ENCODE measurements around the gene RREB1. TPM values are rescaled to one million over a fixed set of nuclear protein-coding genes. Genes with fewer than 3 reads are reported as not detected.

Gene RREB1
- total and polyA plus RNA-seq, 2 donors (not counting 3 experiments of a cell fraction or from before 2014, with no cell fraction given) = 3.7 to 33.0 TPM

DNA sequence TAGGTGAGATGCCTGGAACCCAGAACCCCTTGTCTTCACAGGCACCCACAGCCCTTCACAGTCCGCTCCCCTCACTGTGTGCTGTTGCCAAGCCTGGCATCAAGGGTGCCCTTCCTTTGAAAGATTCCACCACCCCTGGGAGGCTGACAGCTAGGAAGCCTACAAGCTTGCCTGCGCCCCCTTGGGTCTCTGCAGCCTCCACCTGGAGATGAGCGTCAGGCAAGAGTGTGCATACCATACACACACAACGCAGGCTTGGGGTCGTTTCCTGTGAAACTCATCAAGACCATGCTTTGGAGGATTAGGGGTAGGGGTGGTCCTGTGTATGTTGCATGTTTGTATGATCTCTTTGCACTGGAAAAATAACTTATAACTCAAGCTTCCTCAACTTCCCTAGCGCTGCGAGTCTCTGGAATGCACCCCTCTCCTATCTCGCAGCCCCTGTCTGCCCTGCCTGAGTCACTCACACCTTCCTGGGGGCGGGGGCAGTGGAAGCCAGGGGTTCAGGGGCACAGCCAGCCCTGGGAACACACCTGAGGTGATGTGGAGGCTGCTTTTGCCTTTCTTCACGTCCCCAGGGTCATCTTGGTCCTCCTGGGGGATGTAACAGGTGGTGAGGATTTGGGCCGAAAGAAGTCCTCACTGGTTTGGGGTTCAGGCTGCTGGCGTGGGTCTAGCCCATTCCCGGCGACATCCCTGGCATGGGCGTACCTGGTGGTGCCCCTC lies 138.1 kb downstream of the RREB1 start:
- no peak for DNase-seq (ENCODE audit: low read depth, low spot score)
- Histone ChIP-seq H4K20me1 (replicated peaks; ENCODE audit: control insufficient read depth, extremely low read depth, insufficient read depth, low read length) (no peaks in the 10 kb centered on the region), H3K9ac (replicated peaks; ENCODE audit: extremely low read depth, insufficient read depth, low read length) (no peak overlapping the region), H3K9me1 (replicated peaks; ENCODE audit: control insufficient read depth, extremely low read depth, insufficient read depth, low read length) (no peaks in the 10 kb centered on the region), H3K4me1 (ENCODE audit: control insufficient read depth, extremely low read depth, insufficient read depth, low read length) (no peaks in the 10 kb centered on the region), H3K36me3 (ENCODE audit: control insufficient read depth in 2 of 2, extremely low read depth in 1 of 2, insufficient read depth in 2 of 2, low read length in 2 of 2) (peaks cover 9 to 47% of the 10 kb centered on the region in 2 experiments), H3K27me3 (ENCODE audit: control insufficient read depth in 2 of 2, insufficient read depth in 2 of 2, low read length in 2 of 2) (no peaks in the 10 kb centered on the region), H3K27ac (ENCODE audit: insufficient read depth, low read depth, low read length) (no peak overlapping the region), H3K4me3 (replicated peaks in 1 of 3; ENCODE audit: insufficient read depth in 1 of 3, low read depth in 1 of 3, low read length in 3 of 3) (no peak overlapping the region), H3K79me2 (ENCODE audit: control insufficient read depth, insufficient read depth, low read length) (no peaks in the 10 kb centered on the region), H2AFZ (ENCODE audit: low read depth, low read length) (no peak overlapping the region), H3K9me3 (replicated peaks; ENCODE audit: control insufficient read depth, insufficient read depth, low read length) (no peaks in the 10 kb centered on the region), H3K4me2 (ENCODE audit: insufficient read depth, low read length) (no peak overlapping the region)
- no TSS peak for BruUV-seq (replicated peaks)
- FAIRE-seq = no peak
- ChIA-PET POLR2A (interaction anchor here (0.6 kb wide), 1 partner anchor 487 kb away, joined by 3 read pairs; no protein-coding TSS in a partner anchor), CTCF (interaction anchor here (4.8 to 4.9 kb wide), 2 partner anchors 549 to 569 kb away, joined by 21 to 46 read pairs; no protein-coding TSS in a partner anchor)
- dilution Hi-C loops (cut with MboI; ENCODE audit: extremely low pct_ligation_motif_present, low sequenced_read_pairs) (no loop called here), intact Hi-C loops (cut with micrococcal nuclease) (no loop called here)
- no peak for TF ChIP-seq EZH2 (IDR thresholded peaks at IDR 0.05; ENCODE audit: borderline replicate concordance, low read depth, low read length, severe bottlenecking)
- no peak for TF ChIP-seq MYC (IDR thresholded peaks at IDR 0.05; ENCODE audit: low read depth, low read length)
- no peak for TF ChIP-seq JUN (IDR thresholded peaks at IDR 0.05; ENCODE audit: borderline replicate concordance, insufficient read depth, insufficient read length, low read depth)
- TF ChIP-seq FOS (IDR thresholded peaks at IDR 0.05; ENCODE audit: borderline replicate concordance, insufficient read depth, low read length) = no peak
- TF ChIP-seq, protein P1, sequence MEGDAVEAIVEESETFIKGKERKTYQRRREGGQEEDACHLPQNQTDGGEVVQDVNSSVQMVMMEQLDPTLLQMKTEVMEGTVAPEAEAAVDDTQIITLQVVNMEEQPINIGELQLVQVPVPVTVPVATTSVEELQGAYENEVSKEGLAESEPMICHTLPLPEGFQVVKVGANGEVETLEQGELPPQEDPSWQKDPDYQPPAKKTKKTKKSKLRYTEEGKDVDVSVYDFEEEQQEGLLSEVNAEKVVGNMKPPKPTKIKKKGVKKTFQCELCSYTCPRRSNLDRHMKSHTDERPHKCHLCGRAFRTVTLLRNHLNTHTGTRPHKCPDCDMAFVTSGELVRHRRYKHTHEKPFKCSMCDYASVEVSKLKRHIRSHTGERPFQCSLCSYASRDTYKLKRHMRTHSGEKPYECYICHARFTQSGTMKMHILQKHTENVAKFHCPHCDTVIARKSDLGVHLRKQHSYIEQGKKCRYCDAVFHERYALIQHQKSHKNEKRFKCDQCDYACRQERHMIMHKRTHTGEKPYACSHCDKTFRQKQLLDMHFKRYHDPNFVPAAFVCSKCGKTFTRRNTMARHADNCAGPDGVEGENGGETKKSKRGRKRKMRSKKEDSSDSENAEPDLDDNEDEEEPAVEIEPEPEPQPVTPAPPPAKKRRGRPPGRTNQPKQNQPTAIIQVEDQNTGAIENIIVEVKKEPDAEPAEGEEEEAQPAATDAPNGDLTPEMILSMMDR (IDR thresholded peaks at IDR 0.05; ENCODE audit: extremely low read depth in 1 of 2, insufficient read depth in 1 of 2, low read depth in 1 of 2, low read length in 2 of 2) = no peak
- TF ChIP-seq POLR2A (IDR thresholded peaks at IDR 0.05; ENCODE audit: low read depth, low read length) = no peak
- TF ChIP-seq MAX (IDR thresholded peaks at IDR 0.05; ENCODE audit: insufficient read depth, insufficient read length) = no peak
- no peak for TF ChIP-seq POLR2AphosphoS5 (IDR thresholded peaks at IDR 0.05; ENCODE audit: insufficient read depth, low read depth, low read length)
- TF ChIP-seq GATA2 (IDR thresholded peaks at IDR 0.05; ENCODE audit: insufficient read depth, insufficient read length, low read depth, low read length) = no peak

Measured in endothelial cell of umbilical vein (primary cell).